Muscle layer of duodenum (tissue), 2 donors: ENCODE results near the gene BMP8B.

ENCODE experiments used
- H3K27ac ChIP-seq: one replicate; pipeline ENCODE4 v1.7.0; 2013; ENCODE audit warnings: mild to moderate bottlenecking, low read length
- H3K27me3 ChIP-seq: one replicate; pipeline ENCODE4 v1.7.0; 2013; ENCODE audit warnings: low read depth, mild to moderate bottlenecking, control low read depth, low read length
- H3K36me3 ChIP-seq, 2 donors: one replicate each; pipeline ENCODE4 v1.7.0; 2013; ENCODE audit warnings: low read length in 2 of 2, control low read depth in 1 of 2, mild to moderate bottlenecking in 1 of 2; ENCODE audit not compliant: insufficient read depth in 2 of 2, control insufficient read depth in 1 of 2
- H3K4me1 ChIP-seq, 2 donors: one replicate each; pipeline ENCODE4 v1.7.0; 2013; ENCODE audit warnings: low read length in 2 of 2, mild to moderate bottlenecking in 2 of 2, control low read depth in 1 of 2, moderate library complexity in 1 of 2; ENCODE audit not compliant: insufficient read depth in 2 of 2, control insufficient read depth in 1 of 2
- H3K4me3 ChIP-seq, 2 donors: one replicate each; pipeline ENCODE4 v1.7.0; 2013; ENCODE audit warnings: low read length in 2 of 2, low read depth in 1 of 2, mild to moderate bottlenecking in 1 of 2
- H3K9me3 ChIP-seq, 2 donors: one replicate each; pipeline ENCODE4 v1.7.0; 2013; ENCODE audit warnings: low read length in 2 of 2, control low read depth in 1 of 2, mild to moderate bottlenecking in 1 of 2; ENCODE audit not compliant: control insufficient read depth in 1 of 2
- donor health status: healthy.

BMP8B gene

DNA sequence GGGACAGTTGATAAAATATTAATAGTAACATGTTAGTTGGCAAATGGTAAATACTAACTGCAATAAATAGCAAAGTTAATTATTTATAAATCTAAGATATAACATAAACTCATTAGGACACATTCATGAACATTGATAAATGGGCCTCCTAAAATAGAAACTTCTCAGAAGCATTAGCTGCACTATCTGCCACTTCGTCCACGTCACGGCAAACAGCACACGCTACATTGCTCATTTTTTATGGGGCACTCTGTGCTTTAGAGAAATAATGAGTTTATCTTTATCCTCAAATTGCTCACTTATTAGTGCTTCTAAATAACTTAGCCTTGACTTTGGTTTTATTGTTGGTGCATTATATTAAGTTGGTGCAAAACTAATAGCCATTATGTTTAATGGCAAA is 81.2 kb downstream of the BMP8B start:
- H3K27me3 ChIP-seq, result no peaks in the 10 kb centered on the region
- H3K27ac ChIP-seq, result no peak overlapping the region
- H3K4me1 ChIP-seq, result no peaks in the 10 kb centered on the region
- H3K4me3 ChIP-seq, result no peak overlapping the region
- no peaks in the 10 kb centered on the region for H3K36me3 ChIP-seq
- H3K9me3 ChIP-seq, result no peaks in the 10 kb centered on the region
